Measurements from ENCODE around the gene P2RX1. TPM values are rescaled to one million over a fixed set of nuclear protein-coding genes. Genes with fewer than 3 reads are reported as not detected.

Gene P2RX1
- 8.7 TPM for total RNA-seq
- long read RNA-seq, transcript P2RX1-201 (12 exons, 2,697 nt), result major isoform, 6 of 23 reads
- long read RNA-seq, partial matches to known transcripts, result 3 of 23 reads
- long read RNA-seq, other reads (novel, unspliced or antisense), result 14 of 23 reads

DNA sequence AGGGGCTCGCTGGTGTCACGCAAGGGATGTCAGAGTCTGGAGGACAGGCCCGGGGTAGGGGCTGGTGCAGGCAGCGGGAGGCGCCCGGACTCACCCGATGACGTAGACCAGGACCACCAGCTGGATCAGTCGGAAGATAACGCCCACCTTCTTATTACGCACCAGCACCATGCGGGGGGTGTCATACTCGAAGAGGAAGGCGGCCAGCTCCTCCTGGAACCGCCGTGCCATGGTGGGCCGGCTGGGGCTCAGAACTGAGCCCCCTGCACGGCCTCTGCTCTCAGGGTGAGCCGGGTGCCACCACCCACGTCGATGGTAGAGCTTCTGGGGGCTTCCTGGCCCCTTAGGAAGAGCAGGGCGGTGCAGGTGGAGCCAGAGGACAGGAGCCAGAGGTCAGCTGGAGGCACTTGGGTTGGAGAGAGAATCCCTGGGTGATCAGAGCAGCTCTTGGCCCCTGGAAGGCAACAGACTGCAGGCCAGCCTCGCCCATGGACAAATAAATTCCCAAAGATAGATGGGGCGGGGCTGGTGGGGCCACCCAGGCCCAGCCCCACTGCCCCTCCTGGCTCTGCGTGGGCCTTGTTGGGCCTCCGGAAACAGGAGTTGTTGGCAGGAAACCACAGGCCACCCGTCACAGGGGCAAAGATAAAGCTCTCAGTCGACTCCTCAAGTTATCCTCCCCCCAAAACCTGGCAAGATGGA, at the start of gene P2RX1:
Gene P2RX1, minus strand, starts transcription at position 471 of the 702 bp plus-strand sequence. Its CDS starts 240 bp downstream, at position 231.
- ATAC-seq (peak; percentile 51 to 57), DNase-seq (peak; percentile 76)
- intact Hi-C loops (cut with DNase I), result no loop called here
- Histone ChIP-seq H3K4me3 (peak within 1 kb of the TSS; percentile 37), H3K27me3 (ENCODE audit: low read depth) (no peaks in the 10 kb centered on the region), H3K27ac (peak within 1 kb of the TSS; percentile 70), H3K9me3 (no peaks in the 10 kb centered on the region), H3K36me3 (no peaks in the 10 kb centered on the region), H3K4me1 (peaks cover 38% of the 10 kb centered on the region)
- TF ChIP-seq, protein P1, sequence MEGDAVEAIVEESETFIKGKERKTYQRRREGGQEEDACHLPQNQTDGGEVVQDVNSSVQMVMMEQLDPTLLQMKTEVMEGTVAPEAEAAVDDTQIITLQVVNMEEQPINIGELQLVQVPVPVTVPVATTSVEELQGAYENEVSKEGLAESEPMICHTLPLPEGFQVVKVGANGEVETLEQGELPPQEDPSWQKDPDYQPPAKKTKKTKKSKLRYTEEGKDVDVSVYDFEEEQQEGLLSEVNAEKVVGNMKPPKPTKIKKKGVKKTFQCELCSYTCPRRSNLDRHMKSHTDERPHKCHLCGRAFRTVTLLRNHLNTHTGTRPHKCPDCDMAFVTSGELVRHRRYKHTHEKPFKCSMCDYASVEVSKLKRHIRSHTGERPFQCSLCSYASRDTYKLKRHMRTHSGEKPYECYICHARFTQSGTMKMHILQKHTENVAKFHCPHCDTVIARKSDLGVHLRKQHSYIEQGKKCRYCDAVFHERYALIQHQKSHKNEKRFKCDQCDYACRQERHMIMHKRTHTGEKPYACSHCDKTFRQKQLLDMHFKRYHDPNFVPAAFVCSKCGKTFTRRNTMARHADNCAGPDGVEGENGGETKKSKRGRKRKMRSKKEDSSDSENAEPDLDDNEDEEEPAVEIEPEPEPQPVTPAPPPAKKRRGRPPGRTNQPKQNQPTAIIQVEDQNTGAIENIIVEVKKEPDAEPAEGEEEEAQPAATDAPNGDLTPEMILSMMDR (IDR thresholded peaks at IDR 0.05), result no peak

DNA sequence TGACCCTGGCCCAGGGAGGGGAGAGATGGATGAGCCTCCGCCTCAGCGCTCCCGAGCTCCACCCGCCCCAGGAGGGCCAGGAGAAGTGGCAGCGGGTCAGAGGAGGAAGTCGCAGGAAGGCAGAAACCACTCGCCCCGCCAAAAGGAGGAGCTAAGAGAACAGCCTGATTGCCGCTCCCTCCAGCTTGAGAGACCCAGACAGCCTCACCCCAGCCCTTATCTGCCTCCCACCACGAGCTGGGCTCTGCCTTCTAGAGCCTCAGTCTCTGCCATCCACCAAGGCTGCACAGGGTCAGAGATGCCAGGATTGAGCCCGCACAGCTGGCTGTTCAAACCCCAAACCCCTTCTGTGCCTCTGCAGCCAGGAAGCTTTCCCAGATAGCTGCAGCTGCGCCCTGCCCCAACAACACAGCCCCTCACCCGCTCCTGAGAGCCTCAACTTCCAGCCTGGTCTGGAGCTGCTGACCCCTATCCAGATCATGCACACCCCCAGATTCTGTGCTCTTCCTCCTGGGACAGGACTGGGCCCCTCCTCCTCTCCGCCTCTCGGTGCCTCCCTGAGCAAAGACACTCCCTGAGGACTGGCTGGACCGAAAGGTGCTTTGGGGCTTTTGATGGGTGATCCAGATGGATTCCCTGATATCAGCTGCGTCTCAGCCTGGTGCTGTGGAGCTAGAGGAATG, 49.0 kb upstream of the P2RX1 start:
- ATAC-seq (peak; percentile 81 to 86), DNase-seq (peak; percentile 84)
- Histone ChIP-seq H3K36me3 (no peaks in the 10 kb centered on the region), H3K4me3 (peak overlapping the region; percentile 69), H3K27me3 (ENCODE audit: low read depth) (peaks cover 16% of the 10 kb centered on the region), H3K4me1 (peaks cover 45% of the 10 kb centered on the region), H3K27ac (peak overlapping the region; percentile 81), H3K9me3 (no peaks in the 10 kb centered on the region)
- TF ChIP-seq, protein P1 (IDR thresholded peaks at IDR 0.05), result no peak
- intact Hi-C loops (cut with DNase I), result no loop called here

DNA sequence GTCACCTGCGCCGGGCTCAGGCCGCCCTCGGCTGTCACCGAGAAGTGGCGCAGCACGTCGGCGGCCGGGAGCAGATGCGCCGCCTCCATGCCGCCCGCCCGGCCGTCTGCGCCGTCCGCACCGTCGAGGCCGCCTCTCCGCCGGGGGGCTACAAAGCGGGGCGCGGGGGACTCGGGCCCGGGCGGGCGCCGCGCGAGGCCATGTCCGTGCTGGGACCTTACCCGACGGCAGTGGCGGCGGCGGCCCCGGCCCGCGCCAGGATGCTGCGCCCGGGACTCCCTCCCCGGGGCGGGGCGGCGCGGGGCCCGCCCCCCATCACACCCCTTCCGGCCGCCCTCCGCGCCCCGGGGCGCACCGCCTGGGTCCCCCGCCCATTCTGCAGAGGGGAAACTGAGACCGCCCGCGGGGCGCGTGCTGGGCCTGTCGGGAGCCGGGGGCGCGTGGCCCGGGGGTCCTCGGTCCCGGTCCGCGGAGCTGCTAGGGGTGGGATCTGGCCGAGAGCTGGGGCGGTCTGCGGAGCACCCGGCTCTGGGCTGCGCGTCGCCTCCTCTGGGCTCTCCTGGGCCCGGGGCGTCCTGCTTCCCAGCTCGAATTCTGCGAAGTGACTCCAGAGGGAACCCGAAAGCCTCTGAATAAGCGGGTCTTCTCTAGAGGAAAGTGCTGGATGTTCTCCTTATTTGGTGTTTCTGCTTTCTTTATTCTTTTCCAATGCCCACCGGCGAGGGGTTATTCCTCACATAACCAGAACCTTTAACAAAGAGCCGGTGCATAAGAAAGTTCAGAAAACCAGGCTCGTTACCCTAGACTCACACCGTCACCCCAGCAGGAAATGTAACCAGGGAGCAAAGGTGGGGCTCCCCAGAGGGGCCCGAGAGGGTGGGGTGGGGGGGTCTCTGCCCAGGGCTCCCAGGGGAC, 48.2 kb upstream of the P2RX1 start, which contains the start of gene ATP2A3:
Gene ATP2A3, minus strand, starts transcription at position 235 of the 915 bp plus-strand sequence. Its CDS starts 146 bp downstream, at position 89.
- Histone ChIP-seq H3K27me3 (ENCODE audit: low read depth) (peaks cover 16% of the 10 kb centered on the region), H3K36me3 (no peaks in the 10 kb centered on the region), H3K4me3 (peak within 1 kb of the TSS; percentile 69), H3K9me3 (no peaks in the 10 kb centered on the region), H3K27ac (peak within 1 kb of the TSS; percentile 81), H3K4me1 (peaks cover 53% of the 10 kb centered on the region)
- DNase-seq (peak; percentile 61), ATAC-seq (peak; percentile 66 to 76)
- intact Hi-C loops (cut with DNase I), result no loop called here
- TF ChIP-seq, protein P1 (IDR thresholded peaks at IDR 0.05), result no peak

GRCh38 chr17:3963237-3964201, 47.3 kb upstream of the P2RX1 start:
- Histone ChIP-seq H3K4me3 (peak overlapping the region; percentile 69), H3K4me1 (peaks cover 59% of the 10 kb centered on the region), H3K9me3 (no peaks in the 10 kb centered on the region), H3K36me3 (no peaks in the 10 kb centered on the region), H3K27me3 (ENCODE audit: low read depth) (peaks cover 16% of the 10 kb centered on the region), H3K27ac (peak overlapping the region; percentile 62)
- ATAC-seq, result peak; percentile 14 to 28
- TF ChIP-seq, protein P1 (IDR thresholded peaks at IDR 0.05), result no peak
- intact Hi-C loops (cut with DNase I), result no loop called here
- peak; percentile 67 for DNase-seq

All from lower lobe of right lung (tissue), 2 donors.